Cardiac septum (tissue), 1 donor: Measurements from ENCODE around the gene OR51B4. TPM values are rescaled to one million over a fixed set of nuclear protein-coding genes. Genes with fewer than 3 reads are reported as not detected.
"Not testable (repeated sequence)": the region's sequence is repeated elsewhere in the genome, so short reads cannot be mapped to it uniquely, and the experiment has no call there.

ENCODE experiments used
- DNase-seq: peaks from one replicate; pipeline ENCODE4 v3.0.0-alpha.2; 2020; ENCODE audit warnings: low spot score
- intact Hi-C: fragments of 100-400 bp; cut with DNase I; formaldehyde crosslinking; loops from one replicate; pipeline ENCODE4 v1.14.0; 2022
- long read RNA-seq: library from polyadenylated mRNA; unstranded; transcript quantifications from one replicate; pipeline ENCODE4 v2.0.0, GENCODE V29; 2021
- total RNA-seq: library from RNA; stranded (reverse); fragmentation: NEBNext Ultra II Directional; extraction: Animal tissue kit (Norgen Biotek cat#: 25700); gene quantifications from one replicate; pipeline ENCODE4 v1.2.1, GENCODE V29; 2021
- donor health status: DM: no; HTN: no; CAD: no.

Gene OR51B4
- total RNA-seq: not detected
- long read RNA-seq: 0 reads

GRCh38 chr11:5301846-5302245 lies at the start of gene OR51B4:
Gene OR51B4, minus strand, starts transcription at chr11:5301946. Its CDS starts 0 bp downstream, at chr11:5301946.
- no peak for DNase-seq
- intact Hi-C loops: no loop called here

- intact Hi-C loops: no loop called here
- DNase-seq: no peak
Measured at GRCh38 chr11:5351208-5351607, 49.5 kb upstream of the OR51B4 start, which contains the start of gene OR51B6. Gene OR51B6, plus strand, starts transcription at chr11:5351508. Its CDS starts 0 bp downstream, at chr11:5351508.

- intact Hi-C loops: no loop called here
- DNase-seq: no peak
Measured at GRCh38 chr11:5349550-5349949, 47.8 kb upstream of the OR51B4 start.

GRCh38 chr11:5348551-5349194 lies 46.9 kb upstream of the OR51B4 start:
- intact Hi-C loops: no loop called here
- DNase-seq: no peak

- intact Hi-C loops: no loop called here
- no peak for DNase-seq
Measured at GRCh38 chr11:5345831-5346230, 44.1 kb upstream of the OR51B4 start.

GRCh38 chr11:5343474-5344335 lies 42.0 kb upstream of the OR51B4 start, which contains the start of gene OR51B5:
Gene OR51B5, minus strand, starts transcription at chr11:5343524. Its CDS starts 0 bp downstream, at chr11:5343524.
- DNase-seq: no peak
- intact Hi-C loops: no loop called here

GRCh38 chr11:5339771-5340322 lies 38.1 kb upstream of the OR51B4 start:
- intact Hi-C loops: no loop called here

GRCh38 chr11:5337253-5337652 lies 35.5 kb upstream of the OR51B4 start:
- DNase-seq, intact Hi-C loops: not testable (repeated sequence)

More at GRCh38 chr11:5339771-5340322, 38.1 kb upstream of the OR51B4 start:
- no peak for DNase-seq

GRCh38 chr11:5336331-5336730 lies 34.6 kb upstream of the OR51B4 start:
- no peak for DNase-seq
- intact Hi-C loops: no loop called here

- no peak for DNase-seq
- intact Hi-C loops: no loop called here
Measured at GRCh38 chr11:5335170-5335569, 33.4 kb upstream of the OR51B4 start.

- DNase-seq: no peak
- intact Hi-C loops: no loop called here
Measured at GRCh38 chr11:5324197-5324596, 22.5 kb upstream of the OR51B4 start, which contains the start of gene OR51B2. Gene OR51B2, minus strand, starts transcription at chr11:5324297. Its CDS starts 0 bp downstream, at chr11:5324297.

GRCh38 chr11:5317292-5317691 lies 15.5 kb upstream of the OR51B4 start:
- intact Hi-C loops: no loop called here
- DNase-seq: no peak

- intact Hi-C loops, DNase-seq: not testable (repeated sequence)
Measured at GRCh38 chr11:5313326-5314023, 11.7 kb upstream of the OR51B4 start.

GRCh38 chr11:5310423-5310822 lies 8.7 kb upstream of the OR51B4 start:
- DNase-seq: no peak
- intact Hi-C loops: no loop called here

GRCh38 chr11:5307256-5308019 lies 5.7 kb upstream of the OR51B4 start:
- intact Hi-C loops: no loop called here

GRCh38 chr11:5304046-5304445 lies 2.3 kb upstream of the OR51B4 start:
- no peak for DNase-seq
- intact Hi-C loops: no loop called here

More at GRCh38 chr11:5307256-5308019, 5.7 kb upstream of the OR51B4 start:
- DNase-seq: no peak

- no peak for DNase-seq
- intact Hi-C loops: no loop called here
Measured at GRCh38 chr11:5303626-5304025, 1.9 kb upstream of the OR51B4 start.

GRCh38 chr11:5300251-5300650 lies 1.5 kb downstream of the OR51B4 start:
- intact Hi-C loops: no loop called here
- no peak for DNase-seq

GRCh38 chr11:5298451-5298850 lies 3.3 kb downstream of the OR51B4 start:
- no peak for DNase-seq
- intact Hi-C loops: no loop called here
